Stimulated activated naive CD8-positive, alpha-beta T cell treated with anti-CD3 and anti-CD28 coated beads, Interleukin-15, amount 100 ng/mL, for 72 hours (primary cell): ENCODE measurements around the gene SDHB.

Source experiments
- ATAC-seq: fragments of 150-1000 bp; cut with Tn5 transposase; 2 replicates; pipeline ENCODE4 v1.10.0; 2021; ENCODE audit warnings: mild to moderate bottlenecking, moderate library complexity
- DNase-seq, 2 donors: peaks; one replicate each; pipeline ENCODE4 v3.0.0; 2021 to 2022
- H3K27ac Mint-ChIP-seq, 2 donors: one replicate each; pipeline ENCODE4 v1.8.0; 2022; ENCODE audit warnings: mild to moderate bottlenecking in 2 of 2, mixed read lengths in 2 of 2, moderate library complexity in 2 of 2
- H3K27me3 Mint-ChIP-seq: one replicate; pipeline ENCODE4 v1.8.0; 2022; ENCODE audit warnings: mixed read lengths
- H3K4me1 Mint-ChIP-seq: one replicate; pipeline ENCODE4 v1.8.0; 2022; ENCODE audit warnings: mild to moderate bottlenecking, mixed read lengths
- H3K4me3 Mint-ChIP-seq, 2 donors: one replicate each; pipeline ENCODE4 v1.8.0; 2022; ENCODE audit warnings: mild to moderate bottlenecking in 2 of 2, mixed read lengths in 2 of 2, moderate library complexity in 1 of 2
- H3K9me3 Mint-ChIP-seq, 2 donors: one replicate each; pipeline ENCODE4 v1.8.0; 2022; ENCODE audit warnings: mixed read lengths in 2 of 2

The SDHB gene

DNA sequence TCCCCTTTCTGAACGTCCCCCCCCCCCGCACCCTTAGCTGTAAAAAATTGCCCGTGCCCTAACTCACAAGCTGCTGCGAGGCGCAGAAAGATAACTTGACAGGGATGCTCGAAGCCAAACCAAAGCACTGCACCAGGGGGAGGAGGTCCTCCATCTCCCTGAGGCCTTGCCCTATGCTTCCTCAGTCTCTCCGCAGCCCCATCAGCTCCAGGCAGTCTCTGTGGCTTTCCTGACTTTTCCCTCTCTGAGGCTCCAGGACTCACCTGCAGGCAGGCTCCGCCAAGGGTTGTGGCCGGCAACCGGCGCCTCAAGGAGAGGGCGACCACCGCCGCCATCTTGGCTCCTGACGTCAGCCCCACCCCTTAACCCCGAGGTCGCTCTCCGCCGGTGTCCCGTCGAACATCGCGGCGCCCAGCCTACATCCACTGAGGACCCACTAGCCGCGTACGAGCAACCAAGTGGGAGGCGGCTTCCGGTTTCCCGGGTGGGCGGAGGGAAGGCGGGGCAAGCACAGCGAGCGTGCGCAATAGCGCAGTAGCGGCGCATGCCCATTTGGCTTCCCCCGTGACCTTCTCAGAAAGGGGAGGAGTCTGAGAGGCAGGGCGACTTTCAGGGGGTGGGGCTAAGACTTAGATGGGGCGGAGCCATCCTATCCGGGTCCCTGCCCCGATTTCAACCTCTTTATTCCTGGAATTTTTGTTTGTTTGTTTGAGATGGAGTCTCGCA is at the start of gene SDHB:
TSS of gene SDHB (minus strand) at position 348 of the 726 bp plus-strand sequence. CDS start at position 335, 13 bp downstream.
- H3K9me3 Mint-ChIP-seq = no peaks in the 10 kb centered on the region
- peak within 1 kb of the TSS; percentile 96 to 99 for H3K4me3 Mint-ChIP-seq
- H3K27me3 Mint-ChIP-seq = no peaks in the 10 kb centered on the region
- peaks cover 39% of the 10 kb centered on the region for H3K4me1 Mint-ChIP-seq
- ATAC-seq (peak; percentile 99), DNase-seq (peak; percentile 99 to 100)
- peak within 1 kb of the TSS; percentile 99 to 100 for H3K27ac Mint-ChIP-seq

DNA sequence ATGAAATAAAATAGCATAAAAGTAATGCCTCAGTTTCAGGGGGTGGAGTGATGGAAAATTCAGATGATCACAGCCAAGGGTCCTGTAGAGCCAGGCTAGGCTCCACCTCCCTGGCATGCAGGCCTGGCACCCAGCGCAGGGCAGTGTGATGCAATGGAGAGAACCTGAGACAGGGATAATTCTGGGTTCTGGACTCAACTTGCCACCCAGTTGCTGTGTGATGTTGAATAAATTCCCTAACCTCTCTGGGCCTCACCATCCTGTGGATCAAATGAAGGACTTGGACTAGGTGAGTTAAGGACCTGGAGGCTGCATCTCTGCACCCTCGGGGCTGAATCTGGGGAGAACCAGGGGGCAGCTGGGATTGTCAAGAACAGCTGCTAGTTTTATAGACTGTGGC is 48.4 kb upstream of the SDHB start:
- H3K4me1 Mint-ChIP-seq = no peaks in the 10 kb centered on the region
- H3K4me3 Mint-ChIP-seq = no peak overlapping the region
- H3K9me3 Mint-ChIP-seq = no peaks in the 10 kb centered on the region
- peak overlapping the region in 1 of 2 donors; percentile 71 for H3K27ac Mint-ChIP-seq
- ATAC-seq (no peak), DNase-seq (no peak)
- peaks cover 6% of the 10 kb centered on the region for H3K27me3 Mint-ChIP-seq

DNA sequence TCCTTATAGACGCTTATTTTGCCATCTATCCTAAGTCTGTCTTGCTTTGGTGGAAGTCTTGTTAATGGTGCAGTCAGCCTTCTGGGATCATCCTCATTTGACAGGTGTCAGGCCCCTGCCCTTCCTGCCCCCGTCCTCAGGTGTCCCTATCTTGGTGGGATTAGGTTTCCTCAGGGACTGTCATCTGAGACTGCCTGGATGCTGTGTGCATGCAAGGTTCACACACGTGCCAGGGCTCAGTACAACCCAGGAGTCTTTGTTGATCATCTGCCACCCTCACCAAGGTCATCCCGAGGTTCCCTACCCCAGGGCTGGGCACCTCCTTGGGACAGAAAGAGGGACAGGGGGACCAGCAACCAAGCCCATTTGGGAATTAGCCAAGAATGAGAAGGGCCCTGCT is 47.4 kb upstream of the SDHB start:
- Mint-ChIP-seq H3K27me3 (no peaks in the 10 kb centered on the region), H3K4me3 (no peak overlapping the region), H3K4me1 (no peaks in the 10 kb centered on the region), H3K27ac (no peak overlapping the region), H3K9me3 (no peaks in the 10 kb centered on the region)
- no peak for ATAC-seq
- DNase-seq = no peak

DNA sequence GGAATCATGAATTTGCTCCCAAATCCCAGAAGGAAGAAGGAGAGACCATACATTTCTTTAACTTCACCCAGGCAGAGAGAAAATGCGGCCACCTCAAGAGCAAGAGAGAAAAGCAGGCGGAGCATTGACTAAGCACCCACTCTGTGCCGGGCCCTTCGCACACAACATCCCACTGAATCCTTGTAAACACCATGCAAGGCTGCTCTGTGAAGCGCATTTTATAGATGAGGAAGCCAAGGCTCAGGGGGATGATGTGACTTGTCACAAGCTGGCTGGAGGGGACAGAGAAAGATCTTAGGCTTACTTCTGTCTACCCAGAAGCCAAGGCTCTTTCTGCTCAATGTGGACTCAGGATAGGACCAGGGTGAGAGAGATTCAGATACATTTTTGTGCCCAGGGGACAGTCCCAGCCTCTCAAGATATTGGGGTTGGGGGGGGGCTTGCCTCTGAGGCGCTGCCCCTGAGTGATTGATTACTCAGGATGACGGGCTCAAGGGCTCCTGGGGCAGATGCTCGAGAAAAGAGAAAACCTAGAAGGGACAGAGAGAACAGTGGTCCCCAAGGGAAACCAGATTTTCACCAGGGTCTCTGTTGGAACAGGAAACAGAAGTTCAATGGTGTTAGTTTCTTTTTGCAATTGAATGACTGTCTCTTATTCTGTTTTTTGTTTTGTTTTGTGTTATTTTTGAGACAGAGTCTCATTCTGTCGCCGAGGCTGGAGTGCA is 45.9 kb upstream of the SDHB start:
- DNase-seq (no peak), ATAC-seq (no peak)
- H3K27me3 Mint-ChIP-seq = peaks cover 12% of the 10 kb centered on the region
- H3K4me3 Mint-ChIP-seq = no peak overlapping the region
- H3K27ac Mint-ChIP-seq = no peak overlapping the region
- H3K9me3 Mint-ChIP-seq = no peaks in the 10 kb centered on the region
- H3K4me1 Mint-ChIP-seq = no peaks in the 10 kb centered on the region

DNA sequence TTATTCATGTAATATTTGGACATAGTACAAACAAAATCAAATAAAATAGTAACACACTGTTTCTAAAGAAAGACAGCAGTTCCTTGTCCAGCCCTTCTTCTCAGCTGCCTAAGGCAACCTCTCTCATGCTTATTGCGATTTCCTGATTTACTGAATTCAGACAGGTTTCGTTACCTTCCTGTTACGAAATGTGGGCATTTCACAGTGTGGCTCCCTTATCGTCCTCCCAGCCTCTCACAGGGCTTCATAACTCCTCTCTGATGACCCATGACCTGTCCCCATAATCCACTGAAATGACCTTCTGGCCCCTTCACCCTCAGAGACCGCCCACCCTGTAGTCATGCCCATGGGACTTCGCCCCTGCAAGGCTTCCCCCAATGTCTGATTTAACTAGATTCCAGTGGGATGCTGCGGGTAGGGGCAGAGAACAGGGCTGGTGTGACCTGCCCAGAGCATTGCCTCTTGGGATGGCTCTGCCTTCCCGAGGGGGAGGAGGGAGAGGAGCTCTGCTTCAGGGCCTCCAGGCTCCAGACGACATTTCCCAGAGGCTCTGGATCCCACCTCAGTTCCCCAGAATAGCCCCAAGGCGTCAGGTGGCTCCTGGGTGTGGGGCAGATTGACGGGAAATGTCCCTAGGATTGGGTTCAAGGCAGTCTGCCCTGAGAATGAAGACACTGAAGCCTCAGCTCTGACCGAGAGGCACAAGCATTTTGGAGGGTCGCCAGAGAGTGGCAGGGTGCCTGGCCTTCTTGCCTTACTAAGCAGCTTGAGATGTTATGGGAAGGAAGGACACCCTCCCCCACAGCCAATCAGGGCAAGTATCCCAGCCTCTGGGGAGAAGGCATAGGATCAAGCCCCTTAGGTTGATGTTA is 44.9 kb upstream of the SDHB start:
- DNase-seq = no peak
- Mint-ChIP-seq H3K27me3 (peaks cover 12% of the 10 kb centered on the region), H3K4me1 (no peaks in the 10 kb centered on the region), H3K4me3 (no peak overlapping the region), H3K27ac (no peak overlapping the region), H3K9me3 (no peaks in the 10 kb centered on the region)
- no peak for ATAC-seq

DNA sequence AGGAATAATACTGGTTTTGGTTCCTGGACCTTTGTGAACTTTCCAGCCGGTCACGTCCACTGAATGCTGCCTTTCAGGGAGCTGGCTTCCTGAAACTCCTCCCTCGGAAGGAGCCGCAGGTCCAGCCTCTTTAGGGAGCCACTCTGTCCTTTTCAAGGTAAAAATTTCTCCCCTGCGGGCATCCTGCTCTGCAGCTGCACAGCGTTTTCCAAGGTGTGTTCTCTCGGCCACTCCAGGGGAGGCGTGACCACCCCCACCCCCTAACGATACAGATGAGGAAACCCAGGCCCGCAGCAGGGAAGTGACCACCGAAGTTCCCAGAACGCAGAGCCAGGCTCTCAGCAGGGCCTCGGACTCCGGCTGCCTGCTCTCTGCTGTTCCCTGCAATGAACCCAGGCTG is 44.0 kb upstream of the SDHB start:
- Mint-ChIP-seq H3K27me3 (peaks cover 12% of the 10 kb centered on the region), H3K27ac (no peak overlapping the region), H3K9me3 (no peaks in the 10 kb centered on the region), H3K4me3 (no peak overlapping the region), H3K4me1 (no peaks in the 10 kb centered on the region)
- ATAC-seq = no peak
- no peak for DNase-seq

DNA sequence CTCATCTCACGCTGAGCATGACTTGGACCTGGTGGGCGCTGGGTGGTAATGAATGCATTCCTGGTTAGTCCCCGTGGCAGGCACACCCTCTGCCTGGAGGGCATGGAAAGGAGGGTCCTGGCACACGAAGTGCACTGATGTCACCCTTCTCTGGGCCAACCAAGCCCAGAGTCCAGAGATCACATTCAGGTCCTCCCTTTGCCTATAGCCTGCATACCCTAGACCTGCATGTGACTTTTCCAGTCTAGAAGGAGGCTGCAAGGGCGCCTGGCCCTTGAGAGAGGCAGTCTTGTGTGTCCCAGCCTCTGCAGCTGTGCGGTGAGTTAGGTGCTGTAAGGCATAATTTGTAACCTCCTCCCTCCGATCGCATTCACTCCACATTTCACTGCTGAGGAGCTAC is 43.3 kb upstream of the SDHB start:
- Mint-ChIP-seq H3K4me1 (no peaks in the 10 kb centered on the region), H3K9me3 (no peaks in the 10 kb centered on the region), H3K27me3 (peaks cover 12% of the 10 kb centered on the region), H3K4me3 (no peak overlapping the region), H3K27ac (no peak overlapping the region)
- DNase-seq (no peak), ATAC-seq (no peak)

DNA sequence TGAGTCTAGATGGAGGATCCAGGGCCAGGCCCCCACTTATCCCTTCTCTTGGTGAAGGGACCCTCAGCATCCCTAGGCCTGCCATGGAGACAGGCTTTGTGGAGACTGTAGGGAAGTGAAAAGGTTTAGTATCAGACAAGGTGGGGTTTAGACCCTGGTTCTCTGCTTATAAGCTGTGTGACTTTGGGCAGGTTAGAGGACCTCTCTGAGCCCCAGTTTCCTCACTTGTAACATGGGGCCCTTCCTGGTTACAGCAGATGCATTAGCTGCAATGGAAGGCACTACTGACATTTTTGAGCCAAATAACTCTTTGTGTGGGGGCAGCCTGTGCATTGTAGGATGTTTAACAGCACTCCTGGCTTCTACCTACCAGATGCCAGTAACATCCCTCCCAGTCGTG is 42.8 kb upstream of the SDHB start:
- Mint-ChIP-seq H3K27me3 (peaks cover 12% of the 10 kb centered on the region), H3K9me3 (no peaks in the 10 kb centered on the region), H3K4me3 (no peak overlapping the region), H3K4me1 (no peaks in the 10 kb centered on the region), H3K27ac (no peak overlapping the region)
- no peak for ATAC-seq
- DNase-seq = no peak

DNA sequence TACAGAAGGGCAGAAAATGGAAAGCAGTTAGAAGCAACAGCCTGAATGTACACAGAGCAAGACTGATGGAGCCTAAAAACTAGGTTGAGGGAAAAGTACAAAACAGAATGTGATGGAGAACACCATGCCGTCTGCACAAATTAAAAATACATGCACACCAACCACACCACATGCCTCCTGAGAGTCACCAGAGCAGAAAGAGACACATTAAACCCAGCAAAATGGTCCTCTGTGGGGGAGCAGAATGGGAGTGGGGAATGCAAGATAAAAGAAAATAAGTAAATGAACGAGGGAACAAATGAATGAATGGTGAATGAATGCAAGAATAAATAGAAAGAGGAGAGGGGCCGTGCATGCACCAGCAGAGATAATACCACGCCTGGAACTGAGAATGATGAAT is 41.3 kb upstream of the SDHB start:
- Mint-ChIP-seq H3K4me3 (no peak overlapping the region), H3K9me3 (no peaks in the 10 kb centered on the region), H3K27ac (no peak overlapping the region), H3K4me1 (no peaks in the 10 kb centered on the region), H3K27me3 (peaks cover 12% of the 10 kb centered on the region)
- DNase-seq (no peak), ATAC-seq (no peak)

DNA sequence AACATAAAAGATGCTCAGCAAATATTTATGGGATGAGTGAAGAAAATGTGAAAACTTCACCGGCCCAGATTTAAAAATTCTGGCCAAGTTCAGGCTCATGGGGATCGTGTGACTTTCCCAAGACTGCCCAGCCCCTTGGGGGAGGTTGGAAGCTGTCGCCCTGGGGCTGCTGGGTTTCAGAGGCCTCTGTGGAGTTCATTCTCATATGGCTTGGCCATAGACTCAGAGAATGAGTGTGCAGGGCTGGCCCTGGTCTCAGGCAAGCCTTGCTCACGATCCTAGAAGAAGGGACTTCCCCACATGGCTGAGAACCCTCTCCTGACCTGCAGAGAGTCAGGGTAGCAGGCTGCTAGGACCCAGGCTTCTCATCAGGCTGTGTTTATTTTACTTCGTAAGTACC is 40.8 kb upstream of the SDHB start:
- H3K9me3 Mint-ChIP-seq = no peaks in the 10 kb centered on the region
- no peak overlapping the region for H3K27ac Mint-ChIP-seq
- DNase-seq (no peak), ATAC-seq (no peak)
- H3K27me3 Mint-ChIP-seq = peaks cover 12% of the 10 kb centered on the region
- no peaks in the 10 kb centered on the region for H3K4me1 Mint-ChIP-seq
- no peak overlapping the region for H3K4me3 Mint-ChIP-seq

DNA sequence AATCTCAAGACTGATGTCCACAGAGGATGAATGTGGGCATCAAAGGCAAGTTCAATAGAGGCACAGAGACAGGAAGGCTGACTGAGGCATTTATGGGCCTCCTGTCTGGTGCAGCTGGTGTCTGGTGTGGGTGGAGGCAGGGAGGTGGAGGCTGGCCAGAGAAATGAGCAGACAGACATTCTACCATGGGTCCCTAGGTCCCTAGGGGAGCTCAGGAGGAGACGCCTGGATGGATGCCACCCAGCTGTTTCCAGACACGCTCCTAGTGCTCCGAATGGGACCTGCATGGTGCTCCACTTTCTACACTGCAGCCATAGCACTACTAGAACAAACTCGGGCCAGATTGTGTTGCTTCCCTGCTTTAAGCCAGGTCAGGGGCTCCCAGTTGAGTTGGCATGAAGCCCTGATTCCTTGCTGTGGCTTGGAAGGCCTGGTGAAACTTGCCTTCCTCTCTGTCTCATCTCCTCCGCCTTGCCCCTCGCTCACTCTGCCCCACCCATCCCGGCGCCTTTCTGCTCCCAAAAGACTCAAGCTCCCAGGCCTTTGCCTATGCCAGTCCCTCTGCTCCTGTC is 40.1 kb upstream of the SDHB start:
- Mint-ChIP-seq H3K27me3 (peaks cover 12% of the 10 kb centered on the region), H3K9me3 (no peaks in the 10 kb centered on the region), H3K4me3 (no peak overlapping the region), H3K4me1 (no peaks in the 10 kb centered on the region), H3K27ac (peak overlapping the region in 1 of 2 donors; percentile 1)
- no peak for ATAC-seq
- no peak for DNase-seq

DNA sequence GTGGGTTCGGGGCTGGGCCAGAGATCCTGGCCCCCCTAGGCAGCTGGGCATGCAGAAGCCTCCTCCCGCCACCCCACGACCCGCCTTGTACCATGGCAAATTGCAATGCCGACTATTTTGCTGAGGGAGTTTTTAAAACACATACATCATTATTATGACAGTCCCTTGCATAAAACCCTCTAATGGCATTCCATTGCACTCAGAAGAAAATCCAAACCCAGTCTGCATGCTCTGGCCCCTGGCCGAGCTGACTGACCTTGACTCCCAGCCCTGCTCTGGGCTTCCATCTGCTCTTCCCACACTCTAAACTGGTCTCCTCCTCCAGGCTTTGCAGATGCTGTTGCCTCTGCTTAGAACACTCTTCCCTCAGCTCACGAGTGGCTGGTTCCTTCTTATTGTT is 37.4 kb upstream of the SDHB start:
- Mint-ChIP-seq H3K9me3 (no peaks in the 10 kb centered on the region), H3K27me3 (peaks cover 12% of the 10 kb centered on the region), H3K4me1 (no peaks in the 10 kb centered on the region), H3K4me3 (no peak overlapping the region), H3K27ac (peak overlapping the region in 1 of 2 donors; percentile 2)
- no peak for ATAC-seq
- DNase-seq = no peak

DNA sequence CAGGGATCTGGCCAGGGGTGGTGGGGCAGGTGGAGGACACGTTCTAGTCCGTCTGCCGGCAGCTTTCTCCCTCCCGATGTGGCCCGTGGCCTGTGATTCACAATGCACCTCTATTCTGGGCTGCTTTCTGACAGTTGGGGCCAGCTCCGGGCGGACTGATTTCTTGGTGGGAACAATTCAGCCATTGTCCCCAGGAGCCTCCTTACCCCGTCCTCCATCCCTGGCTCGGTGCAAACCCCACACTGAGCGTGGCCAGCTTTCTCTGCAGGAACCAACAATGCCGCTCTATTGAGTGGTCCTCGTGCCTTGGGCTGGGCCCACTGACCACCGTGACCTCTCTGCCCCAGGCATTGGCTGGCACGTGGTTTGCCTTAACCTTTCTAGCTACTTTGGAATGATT is 35.7 kb upstream of the SDHB start:
- DNase-seq (no peak), ATAC-seq (no peak)
- no peaks in the 10 kb centered on the region for H3K9me3 Mint-ChIP-seq
- H3K27ac Mint-ChIP-seq = no peak overlapping the region
- peaks cover 7% of the 10 kb centered on the region for H3K27me3 Mint-ChIP-seq
- H3K4me1 Mint-ChIP-seq = no peaks in the 10 kb centered on the region
- no peak overlapping the region for H3K4me3 Mint-ChIP-seq

DNA sequence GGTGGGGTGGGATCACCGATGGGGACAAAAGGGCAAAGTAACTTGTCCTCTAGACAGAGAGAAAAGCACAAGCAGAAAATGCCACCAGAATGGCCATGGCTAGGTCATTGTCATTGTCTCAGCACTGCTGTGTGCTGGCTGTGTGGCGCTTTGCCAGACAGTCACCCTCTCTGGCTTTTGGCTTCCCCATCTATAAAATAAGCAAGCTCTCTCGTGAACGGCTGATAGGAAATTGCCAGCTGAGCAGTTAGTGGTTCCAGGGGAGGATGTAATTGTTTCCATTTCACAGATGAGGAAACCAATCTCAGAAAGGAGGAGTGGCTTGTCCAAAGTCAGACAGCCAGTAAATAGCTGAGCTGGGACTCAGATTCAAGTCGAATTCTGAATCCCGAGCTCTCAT is 32.9 kb upstream of the SDHB start:
- no peak for ATAC-seq
- H3K4me3 Mint-ChIP-seq = no peak overlapping the region
- no peak for DNase-seq
- peaks cover 7% of the 10 kb centered on the region for H3K27me3 Mint-ChIP-seq
- H3K4me1 Mint-ChIP-seq = no peaks in the 10 kb centered on the region
- no peaks in the 10 kb centered on the region for H3K9me3 Mint-ChIP-seq
- no peak overlapping the region for H3K27ac Mint-ChIP-seq

DNA sequence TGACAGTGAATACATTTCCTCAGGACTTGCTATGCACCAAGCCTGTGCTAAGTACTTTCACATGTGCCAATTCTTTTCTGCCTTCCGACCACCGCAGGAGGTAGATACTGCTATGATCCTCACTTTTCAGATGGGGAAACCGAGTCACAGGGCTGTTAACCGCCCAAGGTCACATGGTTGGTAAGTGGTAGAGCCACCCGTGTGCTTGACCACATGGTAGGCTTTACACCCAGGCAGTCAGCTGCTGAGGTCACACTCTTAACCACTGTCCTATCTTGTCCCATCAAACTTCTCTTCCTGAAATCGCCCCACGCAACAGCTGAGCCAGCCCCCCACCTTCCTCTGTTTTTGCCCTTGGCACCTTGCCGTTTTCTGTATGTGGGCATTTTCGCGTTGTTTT is 31.0 kb upstream of the SDHB start:
- Mint-ChIP-seq H3K4me3 (no peak overlapping the region), H3K27me3 (peaks cover 7% of the 10 kb centered on the region), H3K9me3 (no peaks in the 10 kb centered on the region), H3K27ac (no peak overlapping the region), H3K4me1 (no peaks in the 10 kb centered on the region)
- no peak for DNase-seq
- no peak for ATAC-seq

DNA sequence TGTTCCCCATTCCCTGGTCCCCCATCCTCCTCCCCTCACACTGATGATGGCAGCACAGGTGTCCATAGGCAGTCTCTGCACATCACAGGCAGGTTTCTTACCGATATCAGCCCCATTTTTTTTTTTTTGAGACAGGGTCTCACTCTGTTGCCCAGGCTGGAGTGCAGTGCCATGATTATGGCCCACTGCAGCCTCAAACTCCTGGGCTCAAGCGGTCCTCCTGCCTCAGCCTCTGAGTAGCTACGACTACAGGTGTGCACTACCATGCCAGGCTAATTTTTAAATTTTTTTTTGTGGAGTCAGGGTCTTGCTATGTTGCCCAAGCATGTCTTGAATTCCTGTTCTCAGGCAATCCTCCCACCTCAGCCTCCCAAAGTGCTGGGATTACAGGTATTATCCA is 28.9 kb upstream of the SDHB start:
- ATAC-seq = no peak
- DNase-seq = no peak
- peaks cover 7% of the 10 kb centered on the region for H3K27me3 Mint-ChIP-seq
- no peaks in the 10 kb centered on the region for H3K4me1 Mint-ChIP-seq
- no peak overlapping the region for H3K27ac Mint-ChIP-seq
- no peak overlapping the region for H3K4me3 Mint-ChIP-seq
- H3K9me3 Mint-ChIP-seq = no peaks in the 10 kb centered on the region
